Measurements from ENCODE around the gene MICA.
A peak's percentile ranks its signal among the peaks of the same experiment; 100 is the strongest.

MICA gene

GRCh38 chr6:31438222-31438621 is 34.8 kb downstream of the MICA start:
- H3K9ac ChIP-seq (ENCODE audit: low read length) = no peak overlapping the region
- H3K4me3 ChIP-seq (ENCODE audit: low read length) = no peak overlapping the region
- no peak for DNase-seq
- TF ChIP-seq EZH2phosphoT487 (IDR thresholded peaks at IDR 0.05; ENCODE audit: low read length) (no peak), EZH2 (optimal IDR thresholded peaks at IDR 0.05; ENCODE audit: low read depth, low read length) (no peak), CTCF (IDR thresholded peaks at IDR 0.05; ENCODE audit: low read length) (no peak)
- H3K36me3 ChIP-seq (replicated peaks; ENCODE audit: insufficient read depth, low read length) = no peaks in the 10 kb centered on the region
- H3K27me3 ChIP-seq (replicated peaks; ENCODE audit: insufficient read depth, low read length) = no peaks in the 10 kb centered on the region
- H4K20me1 ChIP-seq (ENCODE audit: insufficient read depth, low read length) = no peaks in the 10 kb centered on the region
- no peaks in the 10 kb centered on the region for H3K9me3 ChIP-seq (replicated peaks; ENCODE audit: insufficient read depth, low read length)
- no peaks in the 10 kb centered on the region for H3K9me2 ChIP-seq (replicated peaks; ENCODE audit: insufficient read depth, low read length)
- no peak overlapping the region for H3K27ac ChIP-seq (ENCODE audit: low read length)
- 0 out of 2 replicates have a peak, but pooled peaks cover 4% of the 10 kb centered on the region for H3K4me1 ChIP-seq (ENCODE audit: low read length)
- no peak overlapping the region for H2AFZ ChIP-seq (ENCODE audit: low read length)
- H3K79me2 ChIP-seq (ENCODE audit: low read length) = no peaks in the 10 kb centered on the region
- H3F3A ChIP-seq (ENCODE audit: insufficient read depth, low read length) = no peaks in the 10 kb centered on the region
- H3K4me2 ChIP-seq (ENCODE audit: low read depth, low read length) = no peak overlapping the region

GRCh38 chr6:31438677-31439076 is 35.3 kb downstream of the MICA start:
- Histone ChIP-seq H3K27me3 (replicated peaks; ENCODE audit: insufficient read depth, low read length) (no peaks in the 10 kb centered on the region), H3K9me3 (replicated peaks; ENCODE audit: insufficient read depth, low read length) (no peaks in the 10 kb centered on the region), H3K4me2 (ENCODE audit: low read depth, low read length) (no peak overlapping the region), H3K9ac (ENCODE audit: low read length) (no peak overlapping the region), H3K27ac (ENCODE audit: low read length) (no peak overlapping the region), H2AFZ (ENCODE audit: low read length) (no peak overlapping the region), H3F3A (ENCODE audit: insufficient read depth, low read length) (no peaks in the 10 kb centered on the region), H3K4me1 (ENCODE audit: low read length) (0 out of 2 replicates have a peak, but pooled peaks cover 4% of the 10 kb centered on the region), H3K36me3 (replicated peaks; ENCODE audit: insufficient read depth, low read length) (no peaks in the 10 kb centered on the region), H4K20me1 (ENCODE audit: insufficient read depth, low read length) (no peaks in the 10 kb centered on the region), H3K79me2 (ENCODE audit: low read length) (no peaks in the 10 kb centered on the region), H3K9me2 (replicated peaks; ENCODE audit: insufficient read depth, low read length) (no peaks in the 10 kb centered on the region), H3K4me3 (ENCODE audit: low read length) (no peak overlapping the region)
- DNase-seq = no peak
- TF ChIP-seq EZH2phosphoT487 (IDR thresholded peaks at IDR 0.05; ENCODE audit: low read length) (no peak), CTCF (IDR thresholded peaks at IDR 0.05; ENCODE audit: low read length) (no peak), EZH2 (optimal IDR thresholded peaks at IDR 0.05; ENCODE audit: low read depth, low read length) (no peak)

- no peak overlapping the region for H3K9ac ChIP-seq (ENCODE audit: low read length)
- no peaks in the 10 kb centered on the region for H3K9me2 ChIP-seq (replicated peaks; ENCODE audit: insufficient read depth, low read length)
- H3K27me3 ChIP-seq (replicated peaks; ENCODE audit: insufficient read depth, low read length) = no peaks in the 10 kb centered on the region
- no peak overlapping the region for H3K27ac ChIP-seq (ENCODE audit: low read length)
- peak overlapping the region; percentile 25; the same call in 1 of the 2 replicates for H2AFZ ChIP-seq (ENCODE audit: low read length)
- no peaks in the 10 kb centered on the region for H3K9me3 ChIP-seq (replicated peaks; ENCODE audit: insufficient read depth, low read length)
- H3K4me3 ChIP-seq (ENCODE audit: low read length) = no peak overlapping the region
- DNase-seq = peak; percentile 60
- H3K4me1 ChIP-seq (ENCODE audit: low read length) = 0 out of 2 replicates have a peak, but pooled peaks cover 4% of the 10 kb centered on the region
- no peaks in the 10 kb centered on the region for H3K79me2 ChIP-seq (ENCODE audit: low read length)
- no peaks in the 10 kb centered on the region for H3F3A ChIP-seq (ENCODE audit: insufficient read depth, low read length)
- H4K20me1 ChIP-seq (ENCODE audit: insufficient read depth, low read length) = no peaks in the 10 kb centered on the region
- peak; percentile 84 for TF ChIP-seq CTCF (IDR thresholded peaks at IDR 0.05; ENCODE audit: low read length)
- TF ChIP-seq EZH2phosphoT487 (IDR thresholded peaks at IDR 0.05; ENCODE audit: low read length) = no peak
- peak overlapping the region; percentile 61 for H3K4me2 ChIP-seq (ENCODE audit: low read depth, low read length)
- H3K36me3 ChIP-seq (replicated peaks; ENCODE audit: insufficient read depth, low read length) = no peaks in the 10 kb centered on the region
These were observed 38.2 kb downstream of the MICA start for GRCh38 chr6:31441365-31442267.
